ENCODE measurements around the gene LYRM9.
"Not testable (repeated sequence)": the region's sequence is repeated elsewhere in the genome, so short reads cannot be mapped to it uniquely, and the experiment has no call there.

LYRM9 gene

DNA sequence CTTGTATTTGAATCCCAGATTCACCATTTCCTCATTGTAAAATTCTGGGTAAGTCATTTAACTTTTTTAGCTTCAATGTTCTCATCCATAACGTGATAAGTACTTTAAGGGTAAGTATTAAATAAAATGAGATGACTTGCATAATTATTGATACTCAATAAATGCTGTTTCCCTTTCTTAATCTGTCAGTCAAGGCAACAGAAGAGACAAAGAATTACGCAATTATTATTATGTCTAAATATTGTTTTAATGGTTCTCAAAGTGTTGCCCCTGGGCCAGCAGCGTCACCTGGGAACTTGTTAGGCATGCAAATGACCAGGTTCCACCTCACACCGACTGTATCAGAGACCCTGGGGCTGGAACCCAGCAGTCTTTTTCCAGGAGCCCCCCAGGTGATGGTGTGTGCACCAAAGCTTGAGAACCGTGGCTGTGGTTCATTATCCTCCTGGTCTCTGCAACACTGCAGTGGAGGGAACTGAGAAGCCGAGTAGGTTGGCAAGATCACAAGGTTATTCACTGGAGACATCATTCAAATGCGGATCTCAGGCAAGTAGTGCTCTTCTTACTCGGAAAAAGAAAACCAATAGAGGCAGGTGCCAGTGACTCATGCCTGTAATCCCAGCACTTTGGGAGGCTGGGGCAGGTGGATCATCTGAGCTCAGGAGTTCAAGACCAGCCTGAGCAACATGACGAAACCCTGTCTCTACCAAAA, 43.5 kb downstream of the LYRM9 start:
- Histone ChIP-seq H2BK120ac (ENCODE audit: low read depth, low read length) (no peak overlapping the region), H3K4me3 (ENCODE audit: low read length) (no peak overlapping the region), H3K79me2 (ENCODE audit: control insufficient read depth, insufficient read depth, low read length) (no peaks in the 10 kb centered on the region), H3K4ac (ENCODE audit: low read depth, low read length) (no peak overlapping the region), H3K27ac (ENCODE audit: low read depth, low read length) (no peak overlapping the region), H3K79me1 (ENCODE audit: low read length) (no peaks in the 10 kb centered on the region), H3K9ac (ENCODE audit: low read length) (no peak overlapping the region), H3K4me2 (ENCODE audit: low read length) (no peak overlapping the region), H3K23ac (ENCODE audit: low read length) (no peak overlapping the region), H3K18ac (ENCODE audit: low read length) (no peak overlapping the region), H3K56ac (ENCODE audit: low read length) (no peak overlapping the region), H2AK5ac (ENCODE audit: low read length) (no peak overlapping the region), H3K36me3 (ENCODE audit: control insufficient read depth, insufficient read depth, low read length) (no peaks in the 10 kb centered on the region), H4K5ac (ENCODE audit: low read length) (no peak overlapping the region), H2BK15ac (replicated peaks; ENCODE audit: low read depth) (no peak overlapping the region), H3K4me1 (ENCODE audit: control insufficient read depth, low read depth, low read length) (no peaks in the 10 kb centered on the region), H2BK5ac (ENCODE audit: low read length) (no peak overlapping the region), H3K27me3 (ENCODE audit: insufficient read depth, low read length, poor library complexity) (no peaks in the 10 kb centered on the region), H4K8ac (ENCODE audit: low read depth, low read length) (no peak overlapping the region)
- no peak for DNase-seq
- WGBS (ENCODE audit: extremely low coverage, insufficient coverage, low lambda C conversion rate), result no CpG with 5 or more reads among the region's 9 CpGs

DNA sequence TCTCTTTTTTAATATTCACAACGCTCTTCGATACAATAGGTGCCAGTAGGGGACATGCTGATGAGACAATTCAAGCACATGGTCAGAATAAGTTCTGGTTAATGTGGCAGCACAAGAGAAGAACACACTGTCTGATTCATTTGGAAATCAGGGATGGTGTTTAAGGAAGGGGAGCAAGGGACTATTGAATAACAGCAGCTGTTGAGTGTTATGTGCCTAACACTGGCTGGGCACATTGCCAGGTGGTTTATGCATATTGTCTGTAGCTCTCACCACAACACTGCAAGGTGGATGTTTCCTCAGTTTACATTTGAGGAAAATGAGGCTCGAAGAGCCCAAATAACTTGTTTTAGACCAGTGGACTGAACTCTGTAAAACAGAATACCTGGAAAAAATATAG, 44.2 kb downstream of the LYRM9 start:
- Histone ChIP-seq H3K4ac (ENCODE audit: low read depth, low read length) (no peak overlapping the region), H4K5ac (ENCODE audit: low read length) (no peak overlapping the region)

DNA sequence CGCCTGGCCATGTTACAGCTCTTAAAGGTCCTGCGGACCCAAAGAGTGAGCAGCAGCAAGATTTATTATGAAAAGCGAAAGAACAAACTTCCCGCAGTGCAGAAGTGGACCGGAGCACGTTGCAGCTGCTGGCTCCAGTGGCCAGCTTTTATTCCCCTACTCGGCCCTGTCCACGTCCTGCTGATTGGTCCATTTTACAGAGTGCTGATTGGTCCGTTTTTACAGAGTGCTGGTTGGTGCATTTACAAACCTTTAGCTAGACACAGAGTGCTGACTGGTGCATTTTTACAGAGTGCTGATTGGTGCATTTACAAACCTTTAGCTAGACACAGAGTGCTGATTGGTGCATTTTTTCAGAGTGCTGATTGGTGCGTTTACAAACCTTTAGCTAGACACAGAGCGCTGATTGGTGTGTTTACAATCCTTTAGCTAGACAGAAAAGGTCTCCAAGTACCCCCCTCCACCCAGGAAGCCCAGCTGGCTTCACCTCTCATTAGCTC, 46.3 kb downstream of the LYRM9 start:
- H3K9ac ChIP-seq (ENCODE audit: low read length); H3K4me3 ChIP-seq (ENCODE audit: low read length); H4K5ac ChIP-seq (ENCODE audit: low read length); H3K36me3 ChIP-seq (ENCODE audit: control insufficient read depth, insufficient read depth, low read length); H3K79me1 ChIP-seq (ENCODE audit: low read length); H3K27ac ChIP-seq (ENCODE audit: low read depth, low read length); H3K18ac ChIP-seq (ENCODE audit: low read length); H2BK5ac ChIP-seq (ENCODE audit: low read length); H3K4ac ChIP-seq (ENCODE audit: low read depth, low read length); H2BK15ac ChIP-seq (replicated peaks; ENCODE audit: low read depth); H3K4me2 ChIP-seq (ENCODE audit: low read length); H3K56ac ChIP-seq (ENCODE audit: low read length); H3K4me1 ChIP-seq (ENCODE audit: control insufficient read depth, low read depth, low read length); H2BK120ac ChIP-seq (ENCODE audit: low read depth, low read length); DNase-seq; H3K23ac ChIP-seq (ENCODE audit: low read length); H3K27me3 ChIP-seq (ENCODE audit: insufficient read depth, low read length, poor library complexity); H3K79me2 ChIP-seq (ENCODE audit: control insufficient read depth, insufficient read depth, low read length); H2AK5ac ChIP-seq (ENCODE audit: low read length); H4K8ac ChIP-seq (ENCODE audit: low read depth, low read length): not testable (repeated sequence)
- WGBS (ENCODE audit: extremely low coverage, insufficient coverage, low lambda C conversion rate), result no CpG with 5 or more reads among the region's 11 CpGs

More for the DNA sequence above, 44.2 kb downstream of the LYRM9 start:
- Histone ChIP-seq H3K79me1 (ENCODE audit: low read length) (no peaks in the 10 kb centered on the region), H3K27ac (ENCODE audit: low read depth, low read length) (no peak overlapping the region), H3K18ac (ENCODE audit: low read length) (no peak overlapping the region), H2AK5ac (ENCODE audit: low read length) (no peak overlapping the region), H3K36me3 (ENCODE audit: control insufficient read depth, insufficient read depth, low read length) (no peaks in the 10 kb centered on the region), H3K56ac (ENCODE audit: low read length) (no peak overlapping the region), H3K79me2 (ENCODE audit: control insufficient read depth, insufficient read depth, low read length) (no peaks in the 10 kb centered on the region), H3K9ac (ENCODE audit: low read length) (no peak overlapping the region), H4K8ac (ENCODE audit: low read depth, low read length) (no peak overlapping the region), H3K27me3 (ENCODE audit: insufficient read depth, low read length, poor library complexity) (no peaks in the 10 kb centered on the region), H2BK5ac (ENCODE audit: low read length) (no peak overlapping the region), H2BK15ac (replicated peaks; ENCODE audit: low read depth) (no peak overlapping the region), H3K4me3 (ENCODE audit: low read length) (no peak overlapping the region), H3K23ac (ENCODE audit: low read length) (no peak overlapping the region), H3K4me2 (ENCODE audit: low read length) (no peak overlapping the region), H2BK120ac (ENCODE audit: low read depth, low read length) (no peak overlapping the region), H3K4me1 (ENCODE audit: control insufficient read depth, low read depth, low read length) (no peaks in the 10 kb centered on the region)
- no CpG with 5 or more reads among the region's 3 CpGs for WGBS (ENCODE audit: extremely low coverage, insufficient coverage, low lambda C conversion rate)
- no peak for DNase-seq

DNA sequence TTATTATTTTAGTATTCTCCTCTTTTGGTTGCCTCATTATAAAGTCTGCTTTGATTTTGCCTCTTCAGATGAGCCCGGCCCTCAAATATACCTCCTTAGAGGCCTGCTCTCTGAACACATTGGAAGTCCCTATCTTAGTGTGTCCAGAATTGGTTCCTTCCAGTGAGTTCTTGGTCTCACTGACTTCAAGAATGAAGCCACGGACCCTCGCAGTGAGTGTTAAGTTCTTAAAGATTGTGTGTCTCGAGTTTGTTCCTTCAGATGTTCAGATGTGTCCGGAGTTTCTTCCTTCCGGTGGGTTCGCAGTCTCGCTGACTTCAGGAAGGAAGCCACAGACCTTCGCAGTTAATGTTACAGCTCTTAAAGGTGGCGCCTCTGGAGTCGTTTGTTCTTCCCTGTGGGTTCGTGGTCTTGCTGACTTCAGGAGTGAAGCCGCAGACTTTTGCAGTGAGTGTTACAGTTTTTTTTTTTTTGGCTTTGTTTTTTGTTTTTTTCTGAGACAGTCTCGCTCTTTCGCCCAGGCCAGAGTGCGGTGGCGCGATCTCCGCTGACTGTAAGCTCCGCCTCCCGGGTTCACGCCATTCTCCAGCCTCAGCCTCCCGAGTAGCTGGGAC, 47.0 kb downstream of the LYRM9 start:
- H3K4me3 ChIP-seq (ENCODE audit: low read length), result no peak overlapping the region
- no peak overlapping the region for H2BK15ac ChIP-seq (replicated peaks; ENCODE audit: low read depth)
- H3K27ac ChIP-seq (ENCODE audit: low read depth, low read length), result no peak overlapping the region
- H4K5ac ChIP-seq (ENCODE audit: low read length), result no peak overlapping the region
- no peak for DNase-seq
- H3K4ac ChIP-seq (ENCODE audit: low read depth, low read length), result no peak overlapping the region
- no peak overlapping the region for H2BK120ac ChIP-seq (ENCODE audit: low read depth, low read length)
- no peaks in the 10 kb centered on the region for H3K36me3 ChIP-seq (ENCODE audit: control insufficient read depth, insufficient read depth, low read length)
- H3K4me1 ChIP-seq (ENCODE audit: control insufficient read depth, low read depth, low read length), result no peaks in the 10 kb centered on the region
- no peak overlapping the region for H3K4me2 ChIP-seq (ENCODE audit: low read length)
- no peak overlapping the region for H3K56ac ChIP-seq (ENCODE audit: low read length)
- H3K79me2 ChIP-seq (ENCODE audit: control insufficient read depth, insufficient read depth, low read length), result no peaks in the 10 kb centered on the region
- no peaks in the 10 kb centered on the region for H3K27me3 ChIP-seq (ENCODE audit: insufficient read depth, low read length, poor library complexity)
- no peak overlapping the region for H2AK5ac ChIP-seq (ENCODE audit: low read length)
- no peaks in the 10 kb centered on the region for H3K79me1 ChIP-seq (ENCODE audit: low read length)
- H3K9ac ChIP-seq (ENCODE audit: low read length), result no peak overlapping the region
- WGBS (ENCODE audit: extremely low coverage, insufficient coverage, low lambda C conversion rate), result no CpG with 5 or more reads among the region's 23 CpGs
- no peak overlapping the region for H3K18ac ChIP-seq (ENCODE audit: low read length)
- no peak overlapping the region for H2BK5ac ChIP-seq (ENCODE audit: low read length)
- no peak overlapping the region for H4K8ac ChIP-seq (ENCODE audit: low read depth, low read length)
- H3K23ac ChIP-seq (ENCODE audit: low read length), result no peak overlapping the region

DNA sequence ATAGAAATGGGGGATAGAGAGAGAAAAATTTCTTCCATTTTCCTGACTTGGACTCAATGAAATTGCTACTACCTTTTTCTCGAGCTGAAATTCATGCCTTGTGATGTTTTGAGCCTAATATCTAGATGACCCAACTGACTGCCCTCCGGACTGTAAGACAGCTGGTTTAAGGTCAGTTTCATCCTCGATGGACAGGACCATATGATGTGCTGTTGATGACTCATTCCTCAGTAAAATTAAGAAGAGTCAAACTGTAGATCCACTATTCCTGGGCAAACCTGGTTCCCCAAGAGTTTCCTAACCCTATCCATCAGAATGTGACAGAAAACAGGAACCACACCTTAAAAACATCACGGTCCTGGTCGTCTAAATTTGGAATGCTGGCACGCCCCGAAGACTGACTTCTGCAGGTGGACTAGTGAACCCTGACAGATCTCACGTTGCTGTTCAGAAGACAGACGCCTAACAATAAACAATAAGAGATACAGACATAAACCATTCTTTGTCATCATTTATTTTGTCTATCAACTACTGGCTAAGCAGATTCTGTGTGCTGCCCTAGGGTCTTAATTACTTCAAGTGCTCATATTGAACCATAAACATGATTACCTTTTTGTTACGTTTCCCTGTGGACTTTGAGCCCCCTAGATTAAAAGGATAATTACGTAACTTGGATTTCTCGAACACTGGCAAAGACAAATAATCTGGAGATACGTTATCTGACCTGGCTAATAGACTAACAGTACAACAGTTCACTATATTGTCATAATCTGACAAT, 47.7 kb downstream of the LYRM9 start:
- Histone ChIP-seq H3K23ac (ENCODE audit: low read length) (no peak overlapping the region), H3K9ac (ENCODE audit: low read length) (no peak overlapping the region), H2BK5ac (ENCODE audit: low read length) (no peak overlapping the region), H2AK5ac (ENCODE audit: low read length) (no peak overlapping the region), H3K56ac (ENCODE audit: low read length) (no peak overlapping the region), H3K4me3 (ENCODE audit: low read length) (no peak overlapping the region), H3K79me2 (ENCODE audit: control insufficient read depth, insufficient read depth, low read length) (no peaks in the 10 kb centered on the region), H3K36me3 (ENCODE audit: control insufficient read depth, insufficient read depth, low read length) (no peaks in the 10 kb centered on the region), H3K4me1 (ENCODE audit: control insufficient read depth, low read depth, low read length) (no peaks in the 10 kb centered on the region), H2BK15ac (replicated peaks; ENCODE audit: low read depth) (no peak overlapping the region), H4K8ac (ENCODE audit: low read depth, low read length) (no peak overlapping the region), H3K27ac (ENCODE audit: low read depth, low read length) (no peak overlapping the region), H2BK120ac (ENCODE audit: low read depth, low read length) (no peak overlapping the region), H3K18ac (ENCODE audit: low read length) (no peak overlapping the region), H3K79me1 (ENCODE audit: low read length) (no peaks in the 10 kb centered on the region), H4K5ac (ENCODE audit: low read length) (no peak overlapping the region), H3K4me2 (ENCODE audit: low read length) (no peak overlapping the region), H3K4ac (ENCODE audit: low read depth, low read length) (no peak overlapping the region), H3K27me3 (ENCODE audit: insufficient read depth, low read length, poor library complexity) (no peaks in the 10 kb centered on the region)
- no peak for DNase-seq
- no CpG with 5 or more reads among the region's 13 CpGs for WGBS (ENCODE audit: extremely low coverage, insufficient coverage, low lambda C conversion rate)
